ENCODE measurements around the gene PDS5A.
"Not testable (repeated sequence)": the region's sequence is repeated elsewhere in the genome, so short reads cannot be mapped to it uniquely, and the experiment has no call there.

PDS5A gene

GRCh38 chr4:39825090-39825489 is 152.6 kb downstream of the PDS5A start:
- no peak for DNase-seq (ENCODE audit: low spot score)

GRCh38 chr4:39823191-39823590 is 154.5 kb downstream of the PDS5A start:
- DNase-seq (ENCODE audit: low spot score), result no peak

DNA sequence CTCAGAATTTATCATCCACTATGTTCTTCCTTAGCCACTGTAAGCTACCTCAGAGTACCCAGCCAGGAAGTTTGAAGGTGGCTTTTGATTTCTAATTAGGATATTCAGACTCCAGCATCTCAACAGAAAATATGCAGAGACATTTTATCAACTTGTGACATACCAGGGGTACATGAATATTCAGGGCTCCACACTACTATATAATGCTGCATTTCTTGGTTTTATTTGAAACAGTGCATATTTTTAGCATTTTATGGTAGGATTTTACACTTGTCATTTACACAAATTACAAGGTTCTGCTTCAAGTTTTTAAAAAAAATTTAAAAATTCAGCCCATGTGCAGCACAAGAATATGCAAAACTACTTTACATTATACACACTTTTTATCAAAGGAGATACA is 155.0 kb downstream of the PDS5A start:
- DNase-seq (ENCODE audit: low spot score), result no peak

GRCh38 chr4:39821951-39822350 is 155.8 kb downstream of the PDS5A start:
- no peak for DNase-seq (ENCODE audit: low spot score)

GRCh38 chr4:39820186-39820585 is 157.5 kb downstream of the PDS5A start:
- no peak for DNase-seq (ENCODE audit: low spot score)

DNA sequence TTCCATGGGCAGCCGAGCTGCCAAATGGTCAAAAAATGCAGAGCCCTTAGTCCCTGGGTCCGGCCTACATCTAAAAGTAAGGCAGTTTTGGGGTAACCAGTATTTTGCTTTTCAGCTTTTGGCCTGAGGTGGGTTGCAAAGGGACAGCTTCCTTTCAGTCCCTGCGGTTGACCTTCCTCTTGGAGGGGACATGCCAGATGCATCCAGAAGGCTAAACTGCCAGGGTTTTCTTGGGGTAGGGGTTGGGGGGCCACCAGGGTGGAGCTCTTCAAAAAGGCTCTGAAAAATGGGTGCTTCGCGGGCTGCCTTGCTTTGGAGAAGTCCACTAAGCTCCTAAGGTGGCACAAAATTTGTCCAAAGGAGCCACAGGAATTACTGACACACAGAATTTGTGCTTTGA is 159.1 kb downstream of the PDS5A start:
- no peak for DNase-seq (ENCODE audit: low spot score)

DNA sequence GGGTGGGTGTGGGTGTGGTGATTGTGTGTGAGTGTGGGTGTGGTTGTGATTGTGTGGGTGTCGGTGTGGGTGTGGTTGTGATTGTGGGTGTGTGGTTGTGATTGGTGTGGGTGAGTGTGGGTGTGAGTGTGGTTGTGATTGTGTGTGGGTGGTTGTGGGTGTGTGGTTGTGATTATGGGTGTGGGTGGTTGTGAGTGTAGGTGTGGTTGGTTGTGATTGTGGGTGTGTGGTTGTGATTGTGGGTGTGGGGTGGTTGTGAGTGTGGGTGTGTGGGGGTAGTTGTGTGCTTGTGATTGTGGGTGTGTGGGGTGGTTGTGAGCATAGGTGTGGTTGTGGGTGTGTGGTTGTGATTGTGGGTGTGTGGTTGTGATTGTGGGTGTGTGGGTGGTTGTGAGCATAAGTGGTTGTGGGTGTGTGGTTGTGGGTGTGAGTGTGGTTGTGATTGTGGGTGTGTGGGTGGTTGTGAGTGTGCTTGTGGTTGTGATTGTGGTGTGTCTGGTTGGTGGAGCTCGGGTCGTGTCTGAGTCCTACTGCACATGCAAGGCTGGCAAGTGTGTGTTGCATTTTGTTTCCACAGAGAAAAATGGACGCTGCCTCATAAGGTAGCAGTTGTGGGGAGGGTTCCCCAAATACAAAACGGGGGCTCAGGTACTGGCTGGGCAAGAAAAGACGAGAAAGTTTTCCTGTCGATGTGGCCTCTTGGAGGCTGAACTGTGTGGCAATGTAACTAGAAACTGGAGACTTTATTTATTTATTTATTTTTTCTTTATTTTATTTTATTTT is 163.1 kb downstream of the PDS5A start:
- no peak for DNase-seq (ENCODE audit: low spot score)

GRCh38 chr4:39813761-39814160 is 163.9 kb downstream of the PDS5A start:
- not testable (repeated sequence) for DNase-seq (ENCODE audit: low spot score)

GRCh38 chr4:39813033-39813432 is 164.7 kb downstream of the PDS5A start:
- DNase-seq (ENCODE audit: low spot score), result not testable (repeated sequence)

GRCh38 chr4:39812500-39812899 is 165.2 kb downstream of the PDS5A start:
- DNase-seq (ENCODE audit: low spot score), result no peak

DNA sequence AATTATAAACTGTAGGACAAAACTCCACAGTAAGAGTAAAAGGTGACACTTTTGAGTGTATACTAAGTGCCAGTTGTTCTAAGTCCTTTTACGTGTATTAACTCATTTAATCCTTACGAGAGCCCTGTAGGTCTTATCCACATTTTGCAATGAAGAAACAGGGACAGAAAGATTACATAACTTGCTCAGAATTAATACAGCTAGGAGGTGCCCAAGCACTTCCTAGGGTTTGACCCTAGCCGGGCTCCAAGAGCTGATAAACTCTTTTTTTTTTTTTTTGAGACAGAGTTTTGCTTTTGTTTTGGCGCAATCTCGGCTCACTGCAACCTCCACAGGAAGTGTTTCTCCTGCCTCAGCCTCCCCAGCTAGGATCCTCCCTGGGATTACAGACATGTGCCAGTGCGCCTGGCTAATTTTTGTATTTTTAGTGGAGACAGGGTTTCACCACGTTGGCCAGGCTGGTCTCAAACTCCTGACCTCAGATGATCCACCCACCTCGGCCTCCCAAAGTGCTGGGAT is 169.4 kb downstream of the PDS5A start:
- no peak for DNase-seq (ENCODE audit: low spot score)

- no peak for DNase-seq (ENCODE audit: low spot score)
Measured at GRCh38 chr4:39802005-39802404, 175.7 kb downstream of the PDS5A start.

DNA sequence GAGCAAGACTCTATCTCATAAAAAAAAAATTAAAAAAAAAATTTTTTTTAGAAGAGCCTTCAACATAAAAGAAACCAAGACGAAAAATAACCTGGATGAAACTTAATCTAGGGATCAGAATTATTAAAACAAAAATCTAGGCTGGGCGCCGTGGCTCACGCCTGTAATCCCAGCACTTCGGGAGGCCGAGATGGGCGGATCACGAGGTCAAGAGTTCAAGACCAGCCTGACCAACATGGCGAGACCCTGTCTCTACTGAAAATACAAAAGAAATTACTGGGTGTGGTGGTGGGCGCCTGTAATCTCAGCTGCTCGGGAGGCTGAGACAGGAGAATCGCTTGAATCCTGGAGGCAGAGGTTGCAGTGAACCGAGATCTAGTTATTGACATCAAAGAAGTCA is 184.7 kb downstream of the PDS5A start:
- not testable (repeated sequence) for DNase-seq (ENCODE audit: low spot score)

DNA sequence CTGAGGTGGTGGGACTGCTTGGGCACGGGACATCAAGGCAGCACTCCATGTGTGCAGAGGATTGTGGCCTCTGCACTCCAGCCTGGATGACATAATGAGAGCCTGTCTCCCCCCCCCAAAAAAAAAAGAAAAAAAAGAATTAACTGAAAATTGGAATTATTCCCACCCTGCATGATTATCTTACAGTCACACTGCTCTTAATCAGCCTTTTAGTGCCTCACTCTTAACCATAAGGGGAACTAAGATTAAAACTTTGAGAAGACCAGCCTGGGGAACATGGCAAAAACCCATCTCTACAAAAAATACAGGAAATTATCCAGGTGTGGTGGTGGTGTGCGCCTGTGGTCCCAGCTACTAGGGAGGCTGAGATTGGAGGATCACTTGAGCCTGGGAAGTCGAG is 185.2 kb downstream of the PDS5A start:
- peak; percentile 48 for DNase-seq (ENCODE audit: low spot score)

DNA sequence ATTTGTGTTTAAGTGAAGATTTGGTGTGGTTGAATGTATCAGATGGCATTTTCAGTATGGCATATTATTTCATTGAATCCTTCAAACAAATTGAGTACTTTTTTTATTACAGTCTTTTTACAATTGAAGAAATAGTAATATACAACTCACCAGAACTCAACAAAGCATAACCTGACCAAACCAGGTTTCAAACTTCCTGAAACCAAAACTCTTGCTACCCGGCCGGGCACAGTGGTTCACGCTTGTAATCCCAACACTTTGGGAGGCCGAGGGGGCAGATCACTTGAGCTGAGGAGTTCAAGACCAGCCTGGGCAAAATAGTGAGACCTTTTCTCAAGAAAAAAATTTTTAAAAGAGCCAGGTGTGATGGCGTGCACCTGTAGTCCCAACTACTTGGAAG is 185.6 kb downstream of the PDS5A start:
- DNase-seq (ENCODE audit: low spot score), result no peak

DNA sequence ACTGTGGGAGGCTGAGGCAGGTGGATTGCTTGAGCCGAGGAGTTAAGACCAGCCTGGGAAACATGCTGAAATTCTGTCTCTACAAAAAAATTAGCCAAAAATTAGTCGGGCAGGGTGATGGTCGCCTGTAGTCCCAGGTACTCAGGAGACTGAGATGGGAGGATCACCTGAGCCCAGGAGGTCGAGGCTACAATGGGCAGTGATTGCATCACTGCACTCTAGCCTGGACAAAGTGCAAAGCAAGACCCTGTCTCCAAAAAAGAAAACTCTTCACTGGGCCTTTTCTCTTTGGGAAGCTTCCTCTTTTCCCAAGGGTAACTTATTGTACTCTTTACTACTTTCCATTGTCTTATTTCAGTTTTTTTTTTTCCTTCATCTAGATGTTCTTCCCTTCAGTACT is 190.9 kb downstream of the PDS5A start:
- no peak for DNase-seq (ENCODE audit: low spot score)

DNA sequence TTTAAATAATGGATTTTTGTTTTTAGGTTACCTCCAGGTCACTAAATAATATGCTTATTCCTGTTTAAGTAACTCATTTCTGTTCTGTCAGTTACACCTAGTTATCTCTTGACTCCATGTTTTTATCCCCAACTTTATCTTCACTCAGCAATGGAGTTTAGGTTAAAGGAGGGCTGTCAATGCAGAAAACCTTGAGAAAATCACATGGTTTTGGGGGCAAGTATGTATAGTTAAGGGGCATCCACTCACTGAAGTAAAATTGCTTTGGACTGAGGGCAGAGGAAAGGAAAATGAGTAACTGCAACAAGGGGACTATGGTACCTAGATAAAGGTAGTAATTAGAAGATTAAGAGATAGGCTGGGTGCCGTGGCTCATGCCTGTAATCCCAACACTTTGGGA is 192.6 kb downstream of the PDS5A start:
- no peak for DNase-seq (ENCODE audit: low spot score)

DNA sequence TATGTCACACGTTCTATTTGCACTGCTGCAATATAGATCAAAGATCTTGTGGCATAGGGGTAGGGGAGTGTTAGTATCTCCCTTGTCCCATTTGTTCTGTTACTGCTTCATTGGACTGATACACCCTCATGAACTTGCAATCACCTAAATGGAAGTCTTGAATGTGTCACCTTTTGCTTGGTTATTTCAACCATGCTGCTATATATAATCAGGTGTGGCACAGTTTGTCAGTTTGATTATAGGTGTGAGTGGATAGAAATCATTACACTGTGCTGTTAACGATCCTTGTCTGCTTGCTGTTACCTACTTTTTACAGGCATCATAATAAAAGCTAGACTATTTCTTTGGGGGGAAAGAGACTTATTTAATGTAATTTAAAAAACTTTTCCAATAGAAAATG is 195.7 kb downstream of the PDS5A start:
- not testable (repeated sequence) for DNase-seq (ENCODE audit: low spot score)

Measured in hematopoietic multipotent progenitor cell treated with erythropoietin and hydrocortisone succinate and interleukin-3 and kit ligand, for 15 days (in vitro differentiated cells).